Measurements from ENCODE around the gene CGA. TPM values are rescaled to one million over a fixed set of nuclear protein-coding genes. Genes with fewer than 3 reads are reported as not detected.

CGA gene
- polyA plus RNA-seq, 1 donor (not counting 4 experiments of a cell fraction or from before 2014, with no cell fraction given) = not detected

- dilution Hi-C loops (cut with MboI; ENCODE audit: extremely low pct_ligation_motif_present, low sequenced_read_pairs) = no loop called here
- DNase-seq (ENCODE audit: low read depth, low spot score) (no peak), FAIRE-seq (no peak)
- H4K20me1 ChIP-seq (ENCODE audit: control insufficient read depth, extremely low read depth, insufficient read depth, low read length) = no peaks in the 10 kb centered on the region
- no peak for TF ChIP-seq EZH2 (IDR thresholded peaks at IDR 0.05; ENCODE audit: low read length)
- TF ChIP-seq CTCF (optimal IDR thresholded peaks at IDR 0.05 in 1 of 3, IDR thresholded peaks at IDR 0.05 in 1 of 3, conservative IDR thresholded peaks at IDR 0.05 in 1 of 3; ENCODE audit: extremely low read depth in 1 of 3, insufficient read depth in 2 of 3, low read length in 3 of 3) = no peak
- H3K9me1 ChIP-seq (ENCODE audit: control insufficient read depth, extremely low read depth, insufficient read depth, low read length) = no peaks in the 10 kb centered on the region
- no peak overlapping the region for H2AFZ ChIP-seq (ENCODE audit: control insufficient read depth, low read length)
- H3K4me1 ChIP-seq (ENCODE audit: control insufficient read depth, extremely low read depth, insufficient read depth, low read length) = no peaks in the 10 kb centered on the region
- H3K36me3 ChIP-seq (ENCODE audit: control insufficient read depth in 2 of 2, extremely low read depth in 1 of 2, insufficient read depth in 2 of 2, low read length in 2 of 2) = no peaks in the 10 kb centered on the region
- H3K4me3 ChIP-seq (ENCODE audit: control insufficient read depth in 2 of 3, extremely low read depth in 1 of 3, insufficient read depth in 2 of 3, low read depth in 1 of 3, low read length in 3 of 3) = no peak overlapping the region
- no peak overlapping the region for H3K27ac ChIP-seq (ENCODE audit: control insufficient read depth, insufficient read depth, low read length)
- H3K9ac ChIP-seq (ENCODE audit: control insufficient read depth, extremely low read depth, insufficient read depth, low read length) = no peak overlapping the region
- no peak overlapping the region for H3K4me2 ChIP-seq (ENCODE audit: control insufficient read depth, extremely low read depth, insufficient read depth, low read depth, low read length)
- no peaks in the 10 kb centered on the region for H3K9me3 ChIP-seq (ENCODE audit: control insufficient read depth, low read depth, low read length)
- no peaks in the 10 kb centered on the region for H3K79me2 ChIP-seq (ENCODE audit: control insufficient read depth, insufficient read depth, low read length)
- no peaks in the 10 kb centered on the region for H3K27me3 ChIP-seq (ENCODE audit: control insufficient read depth, extremely low read depth, insufficient read depth, low read length)
Observed at GRCh38 chr6:87075168-87075567, 19.7 kb downstream of the CGA start.

- TF ChIP-seq EZH2 (IDR thresholded peaks at IDR 0.05; ENCODE audit: low read length) (no peak), CTCF (optimal IDR thresholded peaks at IDR 0.05 in 1 of 3, IDR thresholded peaks at IDR 0.05 in 1 of 3, conservative IDR thresholded peaks at IDR 0.05 in 1 of 3; ENCODE audit: extremely low read depth in 1 of 3, insufficient read depth in 2 of 3, low read length in 3 of 3) (no peak)
- no peaks in the 10 kb centered on the region for H3K36me3 ChIP-seq (ENCODE audit: control insufficient read depth in 2 of 2, extremely low read depth in 1 of 2, insufficient read depth in 2 of 2, low read length in 2 of 2)
- H3K9me3 ChIP-seq (ENCODE audit: control insufficient read depth, low read depth, low read length) = no peaks in the 10 kb centered on the region
- no peaks in the 10 kb centered on the region for H3K27me3 ChIP-seq (ENCODE audit: control insufficient read depth, extremely low read depth, insufficient read depth, low read length)
- H3K4me1 ChIP-seq (ENCODE audit: control insufficient read depth, extremely low read depth, insufficient read depth, low read length) = no peaks in the 10 kb centered on the region
- FAIRE-seq = no peak
- no peak overlapping the region for H3K27ac ChIP-seq (ENCODE audit: control insufficient read depth, insufficient read depth, low read length)
- H3K4me3 ChIP-seq (ENCODE audit: control insufficient read depth in 2 of 3, extremely low read depth in 1 of 3, insufficient read depth in 2 of 3, low read depth in 1 of 3, low read length in 3 of 3) = no peak overlapping the region
- no peaks in the 10 kb centered on the region for H4K20me1 ChIP-seq (ENCODE audit: control insufficient read depth, extremely low read depth, insufficient read depth, low read length)
- no peak overlapping the region for H3K9ac ChIP-seq (ENCODE audit: control insufficient read depth, extremely low read depth, insufficient read depth, low read length)
- H3K79me2 ChIP-seq (ENCODE audit: control insufficient read depth, insufficient read depth, low read length) = no peaks in the 10 kb centered on the region
- no peaks in the 10 kb centered on the region for H3K9me1 ChIP-seq (ENCODE audit: control insufficient read depth, extremely low read depth, insufficient read depth, low read length)
- dilution Hi-C loops (cut with MboI; ENCODE audit: extremely low pct_ligation_motif_present, low sequenced_read_pairs) = no loop called here
- no peak for DNase-seq (ENCODE audit: low read depth, low spot score)
- no peak overlapping the region for H2AFZ ChIP-seq (ENCODE audit: control insufficient read depth, low read length)
- no peak overlapping the region for H3K4me2 ChIP-seq (ENCODE audit: control insufficient read depth, extremely low read depth, insufficient read depth, low read depth, low read length)
Observed at GRCh38 chr6:87074101-87074621, 20.7 kb downstream of the CGA start.
